Measurements from ENCODE around the gene SGMS1. TPM values are rescaled to one million over a fixed set of nuclear protein-coding genes. Genes with fewer than 3 reads are reported as not detected.
"Not testable (repeated sequence)": the region's sequence is repeated elsewhere in the genome, so short reads cannot be mapped to it uniquely, and the experiment has no call there.

SGMS1 gene
- total and polyA plus RNA-seq, 4 experiments from 2014 or later, result 10.0 to 33.0 (median 20.3) TPM

GRCh38 chr10:50659865-50660730 is 36.3 kb upstream of the SGMS1 start:
- H3K9me3 Mint-ChIP-seq; intact Hi-C loops (cut with micrococcal nuclease): not testable (repeated sequence)
- POLR2A ChIA-PET (ENCODE audit: partially characterized antibody), result interaction anchor here (1.3 to 1.4 kb wide), 2 partner anchors 35 to 38 kb away, joined by 5 to 9 read pairs; no protein-coding TSS in a partner anchor

GRCh38 chr10:50659016-50659864 is 35.5 kb upstream of the SGMS1 start:
- peak overlapping the region in 1 of 7 donors; percentile 46 for H3K27ac Mint-ChIP-seq
- H3K9me3 Mint-ChIP-seq; H3K36me3 ChIP-seq (ENCODE audit: insufficient read depth, low read length); H3K36me3 Mint-ChIP-seq; H3K27me3 ChIP-seq (ENCODE audit: insufficient read depth, low read length); H3K9me3 ChIP-seq (ENCODE audit: control insufficient read depth in 1 of 2, low read length in 2 of 2); H3K27me3 Mint-ChIP-seq; DNase-seq; intact Hi-C loops (cut with micrococcal nuclease); H3K4me1 ChIP-seq (ENCODE audit: insufficient read depth, low read length); H3K27ac ChIP-seq (ENCODE audit: low read depth, low read length): not testable (repeated sequence)
- H3K4me1 Mint-ChIP-seq, result peaks cover 0 to 14% (median 9%) of the 10 kb centered on the region in 4 donors
- H3K4me3 Mint-ChIP-seq, result peak overlapping the region in 7 of 8 donors; percentile 81 to 91 (median 85)
- H3K4me3 ChIP-seq (ENCODE audit: low read length in 2 of 2), result peak overlapping the region in 1 of 2 donors; percentile 32
- ChIA-PET CTCF (ENCODE audit: partially characterized antibody) (interaction anchor here (0.7 to 1.8 kb wide), 5 partner anchors 10 to 84 kb away, joined by 3 to 5 read pairs (median 4); no protein-coding TSS in a partner anchor), POLR2A (ENCODE audit: partially characterized antibody) (interaction anchor here (1.3 to 1.4 kb wide), 2 partner anchors 34 to 37 kb away, joined by 5 to 9 read pairs; no protein-coding TSS in a partner anchor)

More at GRCh38 chr10:50659865-50660730, 36.3 kb upstream of the SGMS1 start:
- not testable (repeated sequence) for H3K9me3 ChIP-seq (ENCODE audit: control insufficient read depth in 1 of 2, low read length in 2 of 2); H3K27ac ChIP-seq (ENCODE audit: low read depth, low read length); H3K27me3 Mint-ChIP-seq; H3K4me1 ChIP-seq (ENCODE audit: insufficient read depth, low read length); H3K36me3 Mint-ChIP-seq; H3K36me3 ChIP-seq (ENCODE audit: insufficient read depth, low read length); H3K27me3 ChIP-seq (ENCODE audit: insufficient read depth, low read length)
- CTCF ChIA-PET (ENCODE audit: partially characterized antibody), result interaction anchor here (0.7 to 1.8 kb wide), 10 partner anchors 11 to 292 kb away, joined by 3 to 7 read pairs (median 4); no protein-coding TSS in a partner anchor
- peak overlapping the region; percentile 17 to 32 for H3K4me3 ChIP-seq (ENCODE audit: low read length in 2 of 2)
- Mint-ChIP-seq H3K27ac (peak overlapping the region in 5 of 7 donors; percentile 4 to 82 (median 55)), H3K4me1 (peaks cover 0 to 14% (median 8%) of the 10 kb centered on the region in 4 donors), H3K4me3 (peak overlapping the region in 7 of 8 donors; percentile 81 to 91 (median 85))
- peak in 4 of 5 donors; percentile 39 to 57 (median 50) for DNase-seq

GRCh38 chr10:50658165-50658564 is 34.4 kb upstream of the SGMS1 start:
- H3K27me3 Mint-ChIP-seq, result peaks cover 0 to 2% of the 10 kb centered on the region in 2 donors
- no peak for DNase-seq
- no peak overlapping the region for H3K4me3 ChIP-seq (ENCODE audit: low read length in 2 of 2)
- no peaks in the 10 kb centered on the region for H3K36me3 Mint-ChIP-seq
- H3K27me3 ChIP-seq (ENCODE audit: insufficient read depth, low read length), result no peaks in the 10 kb centered on the region
- H3K4me1 Mint-ChIP-seq, result peaks cover 10 to 23% (median 17%) of the 10 kb centered on the region in 4 donors
- no peaks in the 10 kb centered on the region for H3K9me3 ChIP-seq (ENCODE audit: control insufficient read depth in 1 of 2, low read length in 2 of 2)
- no peak overlapping the region for H3K27ac ChIP-seq (ENCODE audit: low read depth, low read length)
- H3K27ac Mint-ChIP-seq, result peak overlapping the region in 1 of 7 donors; percentile 8
- peak overlapping the region in 2 of 8 donors; percentile 11 to 71 for H3K4me3 Mint-ChIP-seq
- no peaks in the 10 kb centered on the region for H3K36me3 ChIP-seq (ENCODE audit: insufficient read depth, low read length)
- H3K4me1 ChIP-seq (ENCODE audit: insufficient read depth, low read length), result peaks cover 9% of the 10 kb centered on the region
- no peaks in the 10 kb centered on the region for H3K9me3 Mint-ChIP-seq
- ChIA-PET POLR2A (ENCODE audit: partially characterized antibody) (no interaction called here), CTCF (ENCODE audit: partially characterized antibody) (interaction anchor here (1.8 kb wide), 1 partner anchor 37 kb away, joined by 5 read pairs; no protein-coding TSS in a partner anchor)
- intact Hi-C loops (cut with micrococcal nuclease), result no loop called here

- intact Hi-C loops (cut with micrococcal nuclease), result loop anchor here (1.0 kb wide), 4 partner anchors 31 to 286 kb away; no protein-coding TSS in a partner anchor
- H3K4me3 Mint-ChIP-seq, result peak overlapping the region in 1 of 8 donors; percentile 4
- no peak overlapping the region for H3K4me3 ChIP-seq (ENCODE audit: low read length in 2 of 2)
- no peak overlapping the region for H3K27ac ChIP-seq (ENCODE audit: low read depth, low read length)
- no peaks in the 10 kb centered on the region for H3K27me3 ChIP-seq (ENCODE audit: insufficient read depth, low read length)
- DNase-seq, result no peak
- no peaks in the 10 kb centered on the region for H3K27me3 Mint-ChIP-seq
- POLR2A ChIA-PET (ENCODE audit: partially characterized antibody), result interaction anchor here (1.4 to 2.8 kb wide), 2 partner anchors 29 to 32 kb away, joined by 4 to 14 read pairs; no protein-coding TSS in a partner anchor
- H3K9me3 Mint-ChIP-seq, result no peaks in the 10 kb centered on the region
- H3K36me3 ChIP-seq (ENCODE audit: insufficient read depth, low read length), result no peaks in the 10 kb centered on the region
- peaks cover 15% of the 10 kb centered on the region for H3K4me1 ChIP-seq (ENCODE audit: insufficient read depth, low read length)
- CTCF ChIA-PET (ENCODE audit: partially characterized antibody), result interaction anchor here (0.6 to 2.3 kb wide), 20 partner anchors 9 to 377 kb away, joined by 3 to 26 read pairs (median 6); no protein-coding TSS in a partner anchor
- H3K9me3 ChIP-seq (ENCODE audit: control insufficient read depth in 1 of 2, low read length in 2 of 2), result no peaks in the 10 kb centered on the region
- peak overlapping the region in 3 of 7 donors; percentile 43 to 81 (median 53) for H3K27ac Mint-ChIP-seq
- no peaks in the 10 kb centered on the region for H3K36me3 Mint-ChIP-seq
- peaks cover 15 to 20% (median 17%) of the 10 kb centered on the region in 4 donors for H3K4me1 Mint-ChIP-seq
Measured at GRCh38 chr10:50653758-50654157, 30.0 kb upstream of the SGMS1 start.

- Histone ChIP-seq H3K36me3 (ENCODE audit: insufficient read depth, low read length) (no peaks in the 10 kb centered on the region), H3K4me3 (ENCODE audit: low read length in 2 of 2) (no peak overlapping the region), H3K9me3 (ENCODE audit: control insufficient read depth in 1 of 2, low read length in 2 of 2) (no peaks in the 10 kb centered on the region), H3K4me1 (ENCODE audit: insufficient read depth, low read length) (peaks cover 15% of the 10 kb centered on the region), H3K27me3 (ENCODE audit: insufficient read depth, low read length) (no peaks in the 10 kb centered on the region), H3K27ac (ENCODE audit: low read depth, low read length) (no peak overlapping the region)
- peak overlapping the region in 1 of 7 donors; percentile 32 for H3K27ac Mint-ChIP-seq
- DNase-seq, result peak in 4 of 5 donors; percentile 29 to 37 (median 32)
- H3K36me3 Mint-ChIP-seq, result no peaks in the 10 kb centered on the region
- intact Hi-C loops (cut with micrococcal nuclease), result loop anchor here (1.0 kb wide), 4 partner anchors 31 to 286 kb away; no protein-coding TSS in a partner anchor
- H3K9me3 Mint-ChIP-seq, result no peaks in the 10 kb centered on the region
- POLR2A ChIA-PET (ENCODE audit: partially characterized antibody), result interaction anchor here (1.4 to 2.8 kb wide), 2 partner anchors 28 to 31 kb away, joined by 4 to 14 read pairs; no protein-coding TSS in a partner anchor
- CTCF ChIA-PET (ENCODE audit: partially characterized antibody), result interaction anchor here (0.6 to 2.3 kb wide), 19 partner anchors 9 to 285 kb away, joined by 3 to 26 read pairs (median 6); no protein-coding TSS in a partner anchor
- no peaks in the 10 kb centered on the region for H3K27me3 Mint-ChIP-seq
- peak overlapping the region in 1 of 8 donors; percentile 33 for H3K4me3 Mint-ChIP-seq
- peaks cover 15 to 22% (median 16%) of the 10 kb centered on the region in 4 donors for H3K4me1 Mint-ChIP-seq
Measured at GRCh38 chr10:50653142-50653541, 29.4 kb upstream of the SGMS1 start.

- no peak for DNase-seq
- Mint-ChIP-seq H3K36me3 (no peaks in the 10 kb centered on the region), H3K9me3 (peaks cover 0 to 1% (median 0%) of the 10 kb centered on the region in 8 donors), H3K27ac (no peak overlapping the region), H3K27me3 (no peaks in the 10 kb centered on the region), H3K4me1 (peaks cover 15 to 26% (median 16%) of the 10 kb centered on the region in 4 donors), H3K4me3 (no peak overlapping the region)
- H3K9me3 ChIP-seq (ENCODE audit: control insufficient read depth in 1 of 2, low read length in 2 of 2), result no peaks in the 10 kb centered on the region
- H3K36me3 ChIP-seq (ENCODE audit: insufficient read depth, low read length), result no peaks in the 10 kb centered on the region
- ChIA-PET POLR2A (ENCODE audit: partially characterized antibody) (interaction anchor here (1.1 to 2.8 kb wide), 2 partner anchors 27 to 29 kb away, joined by 6 to 14 read pairs; no protein-coding TSS in a partner anchor), CTCF (ENCODE audit: partially characterized antibody) (interaction anchor here (0.5 to 2.3 kb wide), 12 partner anchors 7 to 329 kb away, joined by 3 to 14 read pairs (median 3); no protein-coding TSS in a partner anchor)
- no peak overlapping the region for H3K27ac ChIP-seq (ENCODE audit: low read depth, low read length)
- no peaks in the 10 kb centered on the region for H3K27me3 ChIP-seq (ENCODE audit: insufficient read depth, low read length)
- intact Hi-C loops (cut with micrococcal nuclease), result no loop called here
- no peak overlapping the region for H3K4me3 ChIP-seq (ENCODE audit: low read length in 2 of 2)
- H3K4me1 ChIP-seq (ENCODE audit: insufficient read depth, low read length), result peaks cover 15% of the 10 kb centered on the region
Measured at GRCh38 chr10:50651808-50652207, 28.1 kb upstream of the SGMS1 start.

Data from CD4-positive, alpha-beta memory T cell (primary cell).